Kasumi-1 (cell line): ENCODE measurements around the gene ANKRD39.

Source experiments
- DNase-seq, 2 experiments: peaks; one replicate each; lab custom pipeline; 2025; lab: John Stamatoyannopoulos, UW

The ANKRD39 gene

GRCh38 chr2:96853321-96853720 lies 4.5 kb downstream of the ANKRD39 start:
- DNase-seq = no peak

- no peak for DNase-seq
These were observed 5.1 kb downstream of the ANKRD39 start for GRCh38 chr2:96852667-96853066.

GRCh38 chr2:96848264-96848663 lies 9.6 kb downstream of the ANKRD39 start:
- no peak for DNase-seq

GRCh38 chr2:96847586-96847985 lies 10.2 kb downstream of the ANKRD39 start:
- no peak for DNase-seq

GRCh38 chr2:96846825-96847224 lies 11.0 kb downstream of the ANKRD39 start:
- no peak for DNase-seq

GRCh38 chr2:96844405-96844808 lies 13.4 kb downstream of the ANKRD39 start:
- DNase-seq = no peak

GRCh38 chr2:96843538-96844268 lies 14.1 kb downstream of the ANKRD39 start, which contains the start of gene ANKRD23:
ANKRD23 (minus strand) TSS chr2:96844021; CDS start chr2:96843992, 29 bp downstream.
- no peak for DNase-seq

GRCh38 chr2:96842600-96842999 lies 15.2 kb downstream of the ANKRD39 start:
- DNase-seq = no peak

GRCh38 chr2:96841701-96842495 lies 15.9 kb downstream of the ANKRD39 start:
- no peak for DNase-seq

- DNase-seq = no peak
These were observed 17.7 kb downstream of the ANKRD39 start for GRCh38 chr2:96839875-96840850.

GRCh38 chr2:96839293-96839874 lies 18.4 kb downstream of the ANKRD39 start:
- DNase-seq = no peak

GRCh38 chr2:96838345-96839292 lies 19.2 kb downstream of the ANKRD39 start:
- peak; percentile 27 to 58 for DNase-seq

- DNase-seq = no peak
These were observed 20.2 kb downstream of the ANKRD39 start for GRCh38 chr2:96837575-96837974.

GRCh38 chr2:96835830-96836229 lies 22.0 kb downstream of the ANKRD39 start:
- no peak for DNase-seq

- no peak for DNase-seq
These were observed 24.9 kb downstream of the ANKRD39 start for GRCh38 chr2:96832754-96833507.

- DNase-seq = no peak
These were observed 25.4 kb downstream of the ANKRD39 start for GRCh38 chr2:96832408-96832753.

- no peak for DNase-seq
These were observed 26.1 kb downstream of the ANKRD39 start for GRCh38 chr2:96831679-96832078.

GRCh38 chr2:96830044-96830562 lies 27.7 kb downstream of the ANKRD39 start:
- no peak for DNase-seq

GRCh38 chr2:96828874-96829273 lies 28.9 kb downstream of the ANKRD39 start:
- no peak for DNase-seq

- DNase-seq = no peak
These were observed 29.4 kb downstream of the ANKRD39 start for GRCh38 chr2:96828436-96828835.
